ENCODE results near the gene IHH. TPM values are rescaled to one million over a fixed set of nuclear protein-coding genes. Genes with fewer than 3 reads are reported as not detected.
A peak's percentile ranks its signal among the peaks of the same experiment; 100 is the strongest.

Gene IHH
- total RNA-seq, 1 experiment from 2014 or later = not detected

DNA sequence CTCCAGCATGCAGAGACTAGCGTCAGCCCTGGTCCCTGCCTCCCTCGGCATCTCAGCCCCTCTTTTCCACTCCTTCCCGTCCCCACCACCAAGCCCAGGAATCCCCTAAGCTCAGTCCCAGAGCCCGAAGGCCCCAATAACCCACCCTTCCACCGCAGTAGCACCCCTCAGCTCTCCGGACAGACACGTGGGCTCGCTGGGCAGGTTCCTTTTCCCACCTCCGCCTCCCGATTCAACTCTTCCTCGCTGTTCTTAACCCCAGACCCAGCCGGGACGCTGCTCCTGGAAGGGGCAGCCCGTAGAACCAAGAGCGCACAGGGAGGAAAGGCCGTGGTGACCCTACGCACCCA is 1.4 kb downstream of the IHH start:
- H3K9me3 ChIP-seq (replicated peaks) = no peaks in the 10 kb centered on the region
- H3K27me3 ChIP-seq = no peaks in the 10 kb centered on the region
- no peak overlapping the region for H3K4me3 ChIP-seq
- no peak overlapping the region for H3K27ac ChIP-seq
- no peak for DNase-seq
- H3K36me3 ChIP-seq = no peaks in the 10 kb centered on the region
- H3K4me1 ChIP-seq = no peaks in the 10 kb centered on the region

DNA sequence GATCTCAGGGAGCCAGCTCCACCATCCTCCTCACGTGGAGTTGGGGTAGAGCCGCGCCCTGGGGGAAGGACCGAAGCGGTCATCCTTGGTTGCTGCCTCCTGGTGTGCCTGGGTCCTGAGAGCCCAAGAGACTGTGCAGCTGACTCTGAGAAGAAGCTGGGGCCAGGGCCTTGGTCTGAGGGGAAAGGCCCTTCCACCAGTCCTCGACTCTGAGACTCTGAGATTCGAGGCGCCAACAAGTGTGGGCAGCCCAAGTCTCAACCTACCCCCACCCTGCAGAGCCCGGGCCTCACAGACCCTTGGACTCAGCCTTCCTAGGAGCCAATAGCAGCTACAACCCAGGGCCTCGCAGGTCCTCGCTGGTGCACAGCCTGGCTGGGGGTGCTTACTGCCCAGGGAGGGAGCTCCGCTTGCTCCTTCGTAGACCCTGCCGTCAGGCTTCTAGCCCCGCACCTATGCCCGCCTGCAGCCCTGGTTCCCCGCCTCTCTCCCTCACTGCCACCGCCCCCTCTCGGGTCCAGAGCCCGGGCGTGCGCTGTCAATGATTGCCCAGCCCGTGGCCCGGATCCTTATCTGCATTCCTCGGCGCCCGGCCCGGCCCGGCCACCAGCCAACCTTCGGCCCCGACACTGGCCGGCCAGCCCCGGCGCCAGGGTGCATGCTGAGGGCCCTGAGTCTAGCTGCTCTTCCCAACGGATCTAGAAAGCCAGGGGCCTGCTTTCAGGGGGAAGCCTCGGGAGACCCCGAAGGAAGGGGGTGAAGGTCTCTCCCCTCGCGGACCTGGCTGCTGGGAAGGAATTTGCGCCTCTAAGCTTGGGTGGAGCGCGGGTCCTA is 2.0 kb downstream of the IHH start:
- H3K27me3 ChIP-seq = no peaks in the 10 kb centered on the region
- no peaks in the 10 kb centered on the region for H3K36me3 ChIP-seq
- H3K4me1 ChIP-seq = no peaks in the 10 kb centered on the region
- no peaks in the 10 kb centered on the region for H3K9me3 ChIP-seq (replicated peaks)
- H3K4me3 ChIP-seq = no peak overlapping the region
- H3K27ac ChIP-seq = no peak overlapping the region
- no peak for DNase-seq

DNA sequence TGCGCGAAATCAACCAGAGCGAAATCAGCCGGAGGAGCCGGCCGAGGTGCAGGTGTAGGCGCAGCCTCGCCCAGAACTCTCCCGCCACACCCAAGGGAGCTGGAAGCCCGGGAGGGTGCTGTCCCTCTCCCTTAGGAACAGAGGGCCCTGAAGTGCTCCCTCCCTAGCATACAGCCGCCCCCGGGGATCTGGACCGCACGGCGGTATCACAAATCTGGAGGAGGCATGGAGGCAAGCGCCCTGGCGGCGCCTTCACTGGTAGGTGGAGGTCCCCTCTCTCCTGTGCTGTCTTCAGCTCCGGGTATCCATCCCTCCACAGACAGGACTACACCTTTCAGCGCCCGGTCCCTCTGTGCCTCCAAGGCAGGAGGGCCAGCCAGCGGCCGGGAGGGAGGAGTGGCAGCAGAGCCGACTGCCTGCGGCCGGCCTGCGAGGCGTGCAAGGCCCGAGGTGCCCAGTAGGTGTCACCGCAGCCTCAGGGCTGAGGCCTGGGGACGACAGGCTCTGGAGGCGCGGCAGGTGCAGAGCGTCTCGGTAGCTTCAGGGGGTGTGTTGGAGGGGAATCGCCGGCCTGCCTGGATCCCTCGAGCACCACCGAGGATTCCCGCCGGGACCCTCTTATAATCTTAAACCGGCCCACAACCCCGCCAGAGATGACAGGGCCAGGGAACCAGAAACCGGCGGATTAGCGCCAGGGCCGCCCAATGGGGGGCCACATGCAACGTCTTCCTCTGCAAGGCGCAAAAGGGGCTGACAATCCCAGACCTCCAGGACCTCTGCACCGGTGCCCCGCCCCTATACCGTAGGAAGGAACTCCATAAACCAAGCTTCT is 2.8 kb downstream of the IHH start:
- Histone ChIP-seq H3K9me3 (replicated peaks) (no peaks in the 10 kb centered on the region), H3K27me3 (no peaks in the 10 kb centered on the region), H3K4me3 (no peak overlapping the region), H3K4me1 (no peaks in the 10 kb centered on the region), H3K36me3 (no peaks in the 10 kb centered on the region), H3K27ac (no peak overlapping the region)
- peak; percentile 63 to 76 for DNase-seq

DNA sequence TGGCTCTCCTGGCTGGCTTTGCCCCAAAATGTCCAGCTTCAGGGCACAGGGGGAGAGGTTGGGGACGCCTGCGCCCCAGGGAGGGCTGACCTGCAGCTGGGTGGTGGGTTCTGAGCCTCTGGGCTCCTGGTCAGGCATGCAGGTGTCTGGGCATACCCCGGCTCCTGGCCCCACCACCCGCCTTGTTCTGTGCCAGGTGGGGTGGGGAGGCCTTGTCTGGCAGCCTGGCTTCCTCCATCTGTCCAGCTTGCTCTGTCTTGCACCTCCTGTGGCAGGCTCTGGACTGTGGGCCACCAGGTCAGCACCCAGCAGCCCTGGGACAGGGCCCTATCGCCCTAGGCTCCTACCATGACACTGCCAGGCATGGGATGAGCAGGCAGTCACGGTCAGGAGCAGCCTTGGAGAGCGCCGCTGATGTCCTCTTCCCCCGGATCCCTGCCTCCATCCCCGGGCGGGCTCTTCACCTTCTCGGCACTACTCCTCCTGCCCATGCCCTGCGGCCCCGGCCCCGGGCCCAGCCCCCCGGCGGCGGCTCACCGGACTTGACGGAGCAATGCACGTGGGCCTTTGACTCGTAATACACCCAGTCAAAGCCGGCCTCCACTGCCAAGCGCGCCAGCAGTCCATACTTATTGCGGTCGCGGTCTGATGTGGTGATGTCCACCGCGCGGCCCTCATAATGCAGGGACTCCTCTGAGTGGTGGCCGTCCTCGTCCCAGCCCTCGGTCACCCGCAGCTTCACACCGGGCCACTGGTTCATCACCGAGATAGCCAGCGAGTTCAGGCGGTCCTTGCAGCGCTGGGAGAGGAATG is 3.6 kb downstream of the IHH start:
- no peaks in the 10 kb centered on the region for H3K27me3 ChIP-seq
- no peaks in the 10 kb centered on the region for H3K9me3 ChIP-seq (replicated peaks)
- no peak for DNase-seq
- H3K36me3 ChIP-seq = no peaks in the 10 kb centered on the region
- no peak overlapping the region for H3K4me3 ChIP-seq
- no peak overlapping the region for H3K27ac ChIP-seq
- H3K4me1 ChIP-seq = no peaks in the 10 kb centered on the region

DNA sequence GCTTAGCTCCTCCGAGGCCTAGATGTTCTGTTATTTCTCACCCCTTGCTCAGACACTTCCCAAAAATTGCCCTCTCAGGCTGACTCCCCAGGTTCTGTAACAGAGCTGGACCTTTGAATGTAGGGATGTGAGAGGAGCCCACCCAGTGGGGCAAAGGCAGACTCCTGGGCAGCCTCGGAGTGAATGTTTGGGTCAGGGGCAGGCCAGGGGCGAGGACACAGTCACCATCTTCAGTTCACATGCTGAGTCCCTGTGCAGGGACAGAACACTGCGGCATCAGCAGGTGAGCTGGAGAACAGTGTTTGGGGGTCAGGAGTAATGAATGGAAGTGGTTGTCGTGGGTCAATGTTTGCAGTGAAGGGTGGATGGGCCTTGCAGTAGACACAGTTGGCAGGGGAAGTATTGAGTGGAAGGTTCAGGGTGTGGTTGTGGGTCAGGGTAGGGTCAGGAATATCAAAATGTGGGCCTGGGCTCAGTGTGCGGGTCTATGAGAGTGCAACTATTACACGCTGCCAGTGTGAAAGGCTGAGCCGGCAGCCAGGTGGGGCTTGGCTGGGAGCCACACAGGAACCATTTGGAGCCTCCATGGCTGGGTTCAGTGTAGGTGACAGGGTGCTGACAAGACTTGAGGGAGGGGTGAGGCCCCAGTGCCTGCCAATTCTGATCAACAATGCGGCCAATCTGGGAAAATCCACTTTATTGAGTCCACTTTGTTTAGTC is 4.4 kb downstream of the IHH start:
- no peak overlapping the region for H3K4me3 ChIP-seq
- no peak for DNase-seq
- H3K27ac ChIP-seq = no peak overlapping the region
- no peaks in the 10 kb centered on the region for H3K36me3 ChIP-seq
- H3K4me1 ChIP-seq = no peaks in the 10 kb centered on the region
- H3K27me3 ChIP-seq = no peaks in the 10 kb centered on the region
- H3K9me3 ChIP-seq (replicated peaks) = no peaks in the 10 kb centered on the region

DNA sequence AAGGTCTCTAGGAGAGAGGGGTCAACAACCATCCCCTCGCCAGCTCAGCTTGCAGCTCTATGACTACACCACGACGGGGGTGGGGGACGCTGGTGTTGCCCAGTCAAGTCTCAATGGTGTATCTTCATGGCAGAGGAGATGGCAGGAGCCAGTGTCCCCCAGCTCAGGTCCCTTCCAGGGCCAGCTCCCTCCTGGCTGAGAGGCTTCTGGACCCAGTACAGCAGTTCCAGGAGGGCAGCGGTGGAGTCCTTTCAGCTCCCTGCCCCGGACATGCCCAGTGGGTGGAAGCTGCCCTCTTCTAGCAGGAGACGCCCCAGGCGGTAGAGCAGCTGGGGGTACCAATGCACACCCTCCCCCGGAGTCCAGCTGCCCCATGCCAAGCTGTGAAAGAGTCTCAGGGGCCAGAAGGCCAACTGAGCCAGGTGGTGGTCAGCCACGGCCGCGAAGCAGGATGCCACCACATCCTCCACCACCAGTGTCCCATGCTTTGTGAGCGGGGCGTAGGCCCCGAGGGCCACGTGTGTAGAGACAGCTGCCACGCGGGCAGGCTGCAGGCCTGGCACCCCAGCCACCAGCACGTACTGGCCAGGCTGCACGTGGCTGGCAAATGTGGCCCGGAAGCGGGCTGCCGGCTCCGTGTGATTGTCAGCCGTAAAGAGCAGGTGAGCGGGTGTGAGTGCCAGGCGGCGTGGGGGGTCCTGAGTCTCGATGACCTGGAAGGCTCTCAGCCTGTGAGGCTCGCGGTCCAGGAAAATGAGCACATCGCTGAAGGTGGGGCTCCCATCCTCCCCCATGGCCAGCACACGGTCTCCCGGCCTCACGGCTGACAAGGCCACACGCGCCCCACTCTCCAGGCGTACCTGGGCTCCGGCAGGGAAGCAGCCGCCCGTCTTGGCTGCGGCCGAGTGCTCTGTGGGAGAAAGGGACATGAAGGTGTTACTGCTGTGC is 5.5 kb downstream of the IHH start:
- no peaks in the 10 kb centered on the region for H3K9me3 ChIP-seq (replicated peaks)
- H3K4me3 ChIP-seq = no peak overlapping the region
- DNase-seq = no peak
- H3K36me3 ChIP-seq = no peaks in the 10 kb centered on the region
- no peaks in the 10 kb centered on the region for H3K4me1 ChIP-seq
- no peak overlapping the region for H3K27ac ChIP-seq
- no peaks in the 10 kb centered on the region for H3K27me3 ChIP-seq

DNA sequence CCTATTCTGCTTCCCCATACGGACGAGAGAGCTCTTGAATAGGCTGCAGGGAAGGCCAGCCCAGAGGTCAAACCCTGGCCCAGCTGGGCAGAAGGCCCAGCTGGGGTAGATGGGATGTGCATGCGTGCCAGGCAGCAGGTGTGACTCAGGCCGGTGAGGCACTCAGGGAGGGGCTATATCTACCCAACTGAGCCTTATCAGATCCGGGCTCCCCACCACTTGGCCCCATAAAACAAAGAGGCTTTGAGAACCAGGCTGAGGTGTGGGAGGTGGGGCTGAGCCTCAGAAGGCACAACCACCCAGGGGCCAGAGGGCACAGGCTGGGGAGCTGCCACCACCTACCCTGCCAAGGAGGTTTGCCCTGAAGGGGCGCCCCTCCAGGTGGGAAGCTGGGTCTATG is 11.4 kb downstream of the IHH start:
- H3K4me3 ChIP-seq = no peak overlapping the region
- no peaks in the 10 kb centered on the region for H3K4me1 ChIP-seq
- no peak overlapping the region for H3K27ac ChIP-seq
- H3K36me3 ChIP-seq = no peaks in the 10 kb centered on the region
- H3K27me3 ChIP-seq = no peaks in the 10 kb centered on the region
- no peaks in the 10 kb centered on the region for H3K9me3 ChIP-seq (replicated peaks)
- no peak for DNase-seq

DNA sequence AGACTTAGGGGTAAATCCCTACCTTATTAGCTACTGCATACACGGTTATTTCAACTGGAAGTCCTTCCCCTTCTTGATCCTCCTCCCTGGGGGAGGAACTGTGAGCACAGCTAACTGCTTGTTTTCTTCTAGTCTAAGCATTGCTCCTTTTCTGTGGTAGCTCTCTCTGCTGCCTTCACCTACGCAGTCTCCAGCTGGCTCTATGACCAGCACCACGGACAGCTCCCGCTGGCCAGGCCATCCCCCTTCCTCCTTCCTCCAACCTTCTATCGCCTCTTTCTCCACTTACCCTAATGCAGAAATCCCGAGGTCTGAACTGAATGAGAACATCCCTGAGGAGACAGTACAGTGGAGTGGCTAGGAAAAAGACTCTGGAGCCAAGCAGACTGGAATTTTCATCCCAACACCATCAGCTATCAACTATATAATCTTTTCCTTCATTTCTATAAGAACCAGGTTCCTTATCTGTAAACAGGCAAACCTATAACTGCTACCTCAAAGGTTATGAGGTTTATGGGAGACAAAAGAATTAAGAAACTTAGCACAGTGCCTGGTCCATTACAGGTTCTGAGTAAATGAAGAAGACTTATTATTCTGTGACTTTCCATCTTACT is 14.7 kb downstream of the IHH start:
- H3K36me3 ChIP-seq = no peaks in the 10 kb centered on the region
- no peaks in the 10 kb centered on the region for H3K4me1 ChIP-seq
- DNase-seq = peak; percentile 56 to 71
- no peak overlapping the region for H3K27ac ChIP-seq
- no peaks in the 10 kb centered on the region for H3K9me3 ChIP-seq (replicated peaks)
- no peak overlapping the region for H3K4me3 ChIP-seq
- 0 out of 2 replicates have a peak, but pooled peaks cover 6% of the 10 kb centered on the region for H3K27me3 ChIP-seq

DNA sequence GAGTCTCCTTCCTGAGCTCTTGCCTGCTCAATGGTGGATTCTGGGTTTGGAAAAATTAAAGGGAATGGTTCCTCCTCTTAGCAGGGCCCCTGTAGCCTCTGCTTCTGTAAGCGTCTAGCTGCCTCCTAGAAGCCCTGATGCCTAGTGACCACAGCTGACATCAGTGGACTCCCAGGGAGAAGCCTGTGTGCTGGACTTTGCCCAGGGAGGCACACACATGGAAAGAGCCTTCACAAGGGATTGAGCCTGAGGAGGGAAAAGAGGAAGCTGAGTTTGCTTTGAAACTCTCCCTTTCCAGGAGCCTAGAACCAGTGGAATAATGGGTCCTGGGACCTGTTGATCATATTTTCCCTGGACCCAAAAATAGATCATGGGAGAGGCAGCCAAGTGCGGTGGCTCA is 18.0 kb downstream of the IHH start:
- Histone ChIP-seq H3K4me1 (no peaks in the 10 kb centered on the region), H3K27me3 (0 out of 2 replicates have a peak, but pooled peaks cover 6% of the 10 kb centered on the region)

DNA sequence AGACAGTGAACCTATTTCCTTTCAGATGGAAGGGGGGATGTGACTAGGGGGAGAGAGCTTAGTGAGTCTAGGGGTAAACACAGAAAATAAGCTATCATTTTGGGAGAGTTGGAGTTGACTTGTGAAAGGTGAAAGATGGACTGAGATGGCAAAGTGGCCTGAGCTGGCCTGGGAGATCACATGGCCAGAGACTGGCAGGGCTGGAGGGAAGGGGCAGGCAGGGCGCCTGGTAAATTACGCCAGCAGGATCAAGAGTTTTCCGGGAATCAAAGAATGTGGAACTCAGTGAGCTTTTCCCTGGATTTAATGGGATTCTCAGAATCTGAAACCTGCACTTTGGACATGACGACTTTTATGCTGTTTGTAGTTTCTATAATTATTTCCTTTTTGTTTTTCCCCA is 18.6 kb downstream of the IHH start:
- 0 out of 2 replicates have a peak, but pooled peaks cover 6% of the 10 kb centered on the region for H3K27me3 ChIP-seq
- no peak overlapping the region for H3K4me3 ChIP-seq
- H3K36me3 ChIP-seq = no peaks in the 10 kb centered on the region
- no peak for DNase-seq
- H3K27ac ChIP-seq = no peak overlapping the region
- H3K9me3 ChIP-seq (replicated peaks) = no peaks in the 10 kb centered on the region
- no peaks in the 10 kb centered on the region for H3K4me1 ChIP-seq

More for the DNA sequence above, 18.0 kb downstream of the IHH start:
- no peaks in the 10 kb centered on the region for H3K36me3 ChIP-seq
- DNase-seq = no peak
- H3K27ac ChIP-seq = no peak overlapping the region
- H3K4me3 ChIP-seq = no peak overlapping the region
- no peaks in the 10 kb centered on the region for H3K9me3 ChIP-seq (replicated peaks)

DNA sequence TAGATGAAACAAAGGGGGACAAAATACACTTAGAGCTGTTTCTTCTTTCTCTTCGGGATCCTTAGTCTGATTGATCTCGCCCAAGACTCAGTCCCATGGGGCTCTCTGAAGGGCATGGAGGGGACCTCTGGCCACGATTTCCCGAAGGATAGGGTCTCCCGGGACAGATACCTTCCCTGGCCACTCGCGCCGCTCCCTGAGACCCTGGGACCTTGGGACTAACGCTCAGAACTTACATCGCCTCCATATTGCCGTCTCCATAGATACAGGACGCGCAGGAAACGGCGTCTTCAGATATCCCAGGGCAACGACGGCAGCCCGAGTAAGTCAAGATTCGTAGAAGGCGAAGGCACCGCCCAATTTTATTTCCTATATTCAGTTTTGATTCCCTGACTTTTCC is 19.5 kb downstream of the IHH start, which contains the start of gene CFAP65:
Gene CFAP65, minus strand, starts transcription at position 265 of the 400 bp plus-strand sequence. CDS start 2,468 bp downstream, outside the sequence.
- Histone ChIP-seq H3K4me1 (no peaks in the 10 kb centered on the region), H3K27ac (no peak within 1 kb of the TSS), H3K27me3 (0 out of 2 replicates have a peak, but pooled peaks cover 6% of the 10 kb centered on the region), H3K9me3 (replicated peaks) (no peaks in the 10 kb centered on the region), H3K36me3 (no peaks in the 10 kb centered on the region), H3K4me3 (no peak within 1 kb of the TSS)
- no peak for DNase-seq

DNA sequence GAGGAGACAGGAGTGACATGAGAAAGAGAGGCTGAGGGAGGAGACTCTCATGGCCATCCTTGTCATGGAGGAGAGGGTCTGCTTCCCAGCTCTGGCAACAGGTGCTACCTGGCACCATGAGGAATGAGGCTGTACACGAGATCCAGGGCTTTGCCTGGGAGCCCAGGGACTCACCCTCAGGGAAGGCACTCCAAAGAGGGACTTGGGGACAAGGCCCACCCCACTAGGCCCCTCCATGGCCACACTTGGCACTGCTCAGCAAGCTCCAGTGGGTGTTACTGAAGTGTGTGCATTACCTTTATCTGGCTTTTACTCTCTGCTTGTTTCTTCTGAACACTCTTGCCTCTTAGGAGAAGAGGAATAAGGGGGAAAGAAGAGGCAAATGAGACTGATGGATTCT is 22.1 kb downstream of the IHH start:
- no peak overlapping the region for H3K27ac ChIP-seq
- H3K36me3 ChIP-seq = no peaks in the 10 kb centered on the region
- H3K27me3 ChIP-seq = 0 out of 2 replicates have a peak, but pooled peaks cover 6% of the 10 kb centered on the region
- H3K4me1 ChIP-seq = no peaks in the 10 kb centered on the region
- DNase-seq = no peak
- no peak overlapping the region for H3K4me3 ChIP-seq
- no peaks in the 10 kb centered on the region for H3K9me3 ChIP-seq (replicated peaks)

Measured in SJCRH30 (cell line).